HCT116 (cell line): ENCODE results near the gene FOXF2. TPM values are rescaled to one million over a fixed set of nuclear protein-coding genes. Genes with fewer than 3 reads are reported as not detected.

ENCODE experiments used
- ATAC-seq: fragments of 200-7000 bp; cut with Tn5 transposase; 2 replicates; pipeline ENCODE4 v1.9.1; 2020; ENCODE audit warnings: mild to moderate bottlenecking, moderate library complexity
- BruUV-seq: library from RNA; stranded (reverse); fragments of 400-500 nt; replicated peaks from 2 replicates; lab custom pipeline; 2021; lab: Mats Ljungman, UMichigan
- CTCF ChIA-PET: fragments of 300-600 bp; sonication (Branson Sonifier 250); formaldehyde crosslinking; loops from one replicate; lab custom pipeline; 2021; ENCODE audit warnings: antibody characterized with exemption; lab: Charles Lee
- POLR2A ChIA-PET: fragments of 300-600, 350-600 bp; sonication (Branson Sonifier 250); formaldehyde crosslinking; loops from one replicate; lab custom pipeline; 2021; ENCODE audit warnings: antibody characterized with exemption; lab: Charles Lee
- RAD21 ChIA-PET, 2 experiments: fragments of 300-600 bp; sonication (Branson Sonifier 250); formaldehyde crosslinking; loops; one replicate each; lab custom pipeline; 2023; ENCODE audit warnings: low total read pairs in 2 of 2; ENCODE audit not compliant: uncharacterized antibody in 2 of 2, unreplicated experiment in 2 of 2, low non-redundant PET in 1 of 2; lab: Charles Lee
- DNase-seq: peaks from one replicate; pipeline ENCODE4 v3.0.0-alpha.2; 2010; ENCODE audit warnings: low read depth, low spot score
- H2AFZ ChIP-seq: fragments of 200-600 bp; shearing (Covaris generic), sonication (generic); 2 replicates; pipeline ENCODE4 v1.6.1; 2017; ENCODE audit warnings: low read depth, mixed run types, mixed read lengths, antibody characterized with exemption, low read length; ENCODE audit not compliant: poor library complexity, severe bottlenecking
- H3K27ac ChIP-seq: 2 replicates; pipeline ENCODE4 v1.5.1; 2012; ENCODE audit warnings: low read depth, low read length
- H3K27me3 ChIP-seq: fragments of 200-600 bp; sonication (generic); 2 replicates; pipeline ENCODE4 v1.6.1; 2016; ENCODE audit warnings: mixed run types, low read length, mixed read lengths; ENCODE audit not compliant: insufficient read depth
- H3K36me3 ChIP-seq, 2 experiments: fragments of 200-500 bp in 1 of 2; fragments of 200-600 bp in 1 of 2; sonication (Bioruptor generic) in 1 of 2; sonication (generic) in 1 of 2; 2 replicates each; pipeline versions ENCODE4 v1.5.1 to v1.6.1; 2014 to 2016; ENCODE audit warnings: low read length in 2 of 2, inconsistent platforms in 1 of 2, mixed read lengths in 1 of 2, mixed run types in 1 of 2; ENCODE audit not compliant: insufficient read depth in 2 of 2, control insufficient read depth in 1 of 2
- H3K4me1 ChIP-seq, 2 experiments: fragments of 200-600 bp in 1 of 2; sonication (generic) in 1 of 2; 2 replicates each; pipeline versions ENCODE4 v1.5.1 to v1.6.1; 2012 to 2017; ENCODE audit warnings: low read length in 2 of 2, inconsistent platforms in 1 of 2, mild to moderate bottlenecking in 1 of 2, mixed read lengths in 1 of 2, mixed run types in 1 of 2, moderate library complexity in 1 of 2; ENCODE audit not compliant: insufficient read depth in 2 of 2, control insufficient read depth in 1 of 2
- H3K4me2 ChIP-seq: fragments of 200-600 bp; sonication (generic); 2 replicates; pipeline ENCODE4 v1.6.1; 2017; ENCODE audit warnings: mixed run types, low read length, mixed read lengths
- H3K4me3 ChIP-seq, 2 experiments: fragments of 200-600 bp in 1 of 2; sonication (generic) in 1 of 2; replicated peaks in 1 of 2; 2 replicates each; pipeline ENCODE4 v1.5.1; 2011 to 2016; ENCODE audit warnings: low read length in 2 of 2, control low read depth in 1 of 2, low read depth in 1 of 2, mild to moderate bottlenecking in 1 of 2, mixed read lengths in 1 of 2, mixed run types in 1 of 2
- H3K79me2 ChIP-seq: fragments of 200-600 bp; sonication (generic); 2 replicates; pipeline ENCODE4 v1.6.1; 2017; ENCODE audit warnings: mild to moderate bottlenecking, mixed run types, low read length, moderate library complexity, mixed read lengths; ENCODE audit not compliant: insufficient read depth
- H3K9ac ChIP-seq: fragments of 200-600 bp; sonication (generic); 2 replicates; pipeline ENCODE4 v1.6.1; 2016; ENCODE audit warnings: low read length, mixed read lengths
- H3K9me2 ChIP-seq: fragments of 200-600 bp; sonication (generic), shearing (Covaris generic); 2 replicates; pipeline ENCODE4 v1.6.1; 2017; ENCODE audit warnings: mixed run types, mild to moderate bottlenecking, moderate library complexity; ENCODE audit not compliant: insufficient read depth
- H3K9me3 ChIP-seq, 2 experiments: fragments of 200-500 bp in 1 of 2; fragments of 200-600 bp in 1 of 2; sonication (Bioruptor generic) in 1 of 2; sonication (generic) in 1 of 2; 2 replicates each; pipeline ENCODE4 v1.6.1; 2014 to 2017; ENCODE audit warnings: low read length in 2 of 2, mixed read lengths in 2 of 2, inconsistent platforms in 1 of 2, low read depth in 1 of 2, mild to moderate bottlenecking in 1 of 2, mixed run types in 1 of 2, moderate library complexity in 1 of 2; ENCODE audit not compliant: control insufficient read depth in 1 of 2, insufficient read depth in 1 of 2
- H4K20me1 ChIP-seq: fragments of 200-600 bp; sonication (generic), shearing (Covaris generic); 2 replicates; pipeline ENCODE4 v1.6.1; 2017; ENCODE audit warnings: mixed run types, mild to moderate bottlenecking, moderate library complexity; ENCODE audit not compliant: insufficient read depth
- CBX3 ChIP-seq: IDR thresholded peaks from 2 replicates; pipeline ENCODE4 v1.6.1; 2012; ENCODE audit warnings: low read depth
- CEBPB ChIP-seq: IDR thresholded peaks from 2 replicates; pipeline ENCODE4 v1.6.1; 2012; ENCODE audit warnings: low read depth
- ELF1 ChIP-seq: IDR thresholded peaks from 2 replicates; pipeline ENCODE4 v1.6.1; 2012; ENCODE audit warnings: low read depth, borderline replicate concordance
- RAD21 ChIP-seq: IDR thresholded peaks from 2 replicates; pipeline ENCODE4 v1.6.1; 2012; ENCODE audit warnings: low read depth, mild to moderate bottlenecking
- REST ChIP-seq: IDR thresholded peaks from 2 replicates; pipeline ENCODE4 v1.6.1; 2012; ENCODE audit warnings: low read depth
- YY1 ChIP-seq: IDR thresholded peaks from 2 replicates; pipeline ENCODE4 v1.6.1; 2011; ENCODE audit warnings: low read length, low read depth, moderate library complexity, mild to moderate bottlenecking; ENCODE audit not compliant: insufficient replicate concordance; ENCODE audit errors: extremely low read depth
- ZFX ChIP-seq: fragments of 450-650 bp; IDR thresholded peaks from 2 replicates; pipeline ENCODE4 v1.6.1; 2017
- intact Hi-C: fragments of 100-400 bp; cut with micrococcal nuclease; formaldehyde crosslinking; loops from 2 replicates; pipeline ENCODE4 v1.10.0; 2022
- total RNA-seq: library from RNA; stranded (reverse); gene quantifications from one replicate; pipeline ENCODE4 v1.2.1, GENCODE V29; 2021; ENCODE audit not compliant: unreplicated experiment

FOXF2 gene
- total RNA-seq, 1 experiment from 2014 or later = not detected

- no peak overlapping the region for H3K4me2 ChIP-seq
- H2AFZ ChIP-seq = no peak overlapping the region
- ATAC-seq = no peak
- no peaks in the 10 kb centered on the region for H3K4me1 ChIP-seq
- no peaks in the 10 kb centered on the region for H3K9me3 ChIP-seq
- TF ChIP-seq CBX3 (no peak), CEBPB (no peak), RAD21 (no peak), ZFX (no peak), ELF1 (no peak), YY1 (no peak), REST (no peak)
- TF ChIP-seq, all 23 proteins: peak for 0
- no peak for DNase-seq
- POLR2A ChIA-PET = no interaction called here
- Histone ChIP-seq H3K27me3 (no peaks in the 10 kb centered on the region), H3K9ac (no peak overlapping the region), H3K36me3 (no peaks in the 10 kb centered on the region), H3K9me2 (no peaks in the 10 kb centered on the region), H3K27ac (no peak overlapping the region), H3K79me2 (no peaks in the 10 kb centered on the region), H3K4me3 (no peak overlapping the region), H4K20me1 (no peaks in the 10 kb centered on the region)
- intact Hi-C loops = no loop called here
- RAD21 ChIA-PET = no interaction called here
- CTCF ChIA-PET = no interaction called here
- no TSS peak for BruUV-seq
Measured at GRCh38 chr6:1418471-1419191, 29.3 kb downstream of the FOXF2 start.
